Peyer's patch (tissue), 4 donors: ENCODE data around the gene CFAP126. TPM values are rescaled to one million over a fixed set of nuclear protein-coding genes. Genes with fewer than 3 reads are reported as not detected.

Experiments used
- DNase-seq, 3 donors: peaks; one replicate each; pipeline ENCODE4 v3.0.0-alpha.2; 2017 to 2019
- H3K27ac ChIP-seq, 4 donors: fragments of 200-600 bp; sonication (generic); one replicate each; pipeline ENCODE4 v1.5.1; 2016 to 2019
- H3K27me3 ChIP-seq, 2 donors: fragments of 200-600 bp; sonication (generic); one replicate each; pipeline ENCODE4 v1.5.1; 2019
- H3K36me3 ChIP-seq, 3 donors: fragments of 200-600 bp; sonication (generic); one replicate each; pipeline ENCODE4 v1.5.1; 2016 to 2019
- H3K4me1 ChIP-seq, 4 donors: fragments of 200-600 bp; sonication (generic); one replicate each; pipeline ENCODE4 v1.5.1; 2016 to 2019
- H3K4me3 ChIP-seq, 4 donors: fragments of 200-600 bp; sonication (generic); 1 replicate in 3 of 4; 2 replicates in 1 of 4; pipeline ENCODE4 v1.5.1; 2016 to 2019; ENCODE audit warnings: mild to moderate bottlenecking in 1 of 4
- H3K9me3 ChIP-seq, 4 donors: fragments of 200-600 bp; sonication (generic); one replicate each; pipeline ENCODE4 v1.5.1; 2016 to 2019; ENCODE audit warnings: mild to moderate bottlenecking in 1 of 4
- POLR2A ChIP-seq, 2 donors: fragments of 450-650 bp; IDR thresholded peaks; one replicate each; pipeline ENCODE4 v1.5.1; 2017; ENCODE audit warnings: antibody characterized with exemption in 2 of 2, mild to moderate bottlenecking in 2 of 2, moderate library complexity in 2 of 2
- total RNA-seq, 4 donors: library from RNA; depleted of rRNA; stranded (reverse); fragments of >200 nt; gene quantifications; one replicate each; pipeline ENCODE4 v1.1.0, GENCODE V29; 2016
- TF ChIP-seq, protein P1 (sequence below), 6 experiments: fragments of 450-650 bp in 4 of 6; fragments of 200-600 bp in 2 of 6; sonication (generic) in 1 of 6; IDR thresholded peaks; one replicate each; pipeline ENCODE4 v1.5.1; 2017 to 2019; ENCODE audit warnings: antibody characterized with exemption in 6 of 6, mild to moderate bottlenecking in 3 of 6, moderate library complexity in 1 of 6

Gene CFAP126
- total RNA-seq, 4 donors from 2014 or later, result not detected

GRCh38 chr1:161364332-161364731, 3.3 kb downstream of the CFAP126 start:
- H3K27me3 ChIP-seq, result no peaks in the 10 kb centered on the region
- H3K27ac ChIP-seq, result no peak overlapping the region
- DNase-seq, result no peak
- no peak for TF ChIP-seq POLR2A (IDR thresholded peaks at IDR 0.05)
- TF ChIP-seq, protein P1, sequence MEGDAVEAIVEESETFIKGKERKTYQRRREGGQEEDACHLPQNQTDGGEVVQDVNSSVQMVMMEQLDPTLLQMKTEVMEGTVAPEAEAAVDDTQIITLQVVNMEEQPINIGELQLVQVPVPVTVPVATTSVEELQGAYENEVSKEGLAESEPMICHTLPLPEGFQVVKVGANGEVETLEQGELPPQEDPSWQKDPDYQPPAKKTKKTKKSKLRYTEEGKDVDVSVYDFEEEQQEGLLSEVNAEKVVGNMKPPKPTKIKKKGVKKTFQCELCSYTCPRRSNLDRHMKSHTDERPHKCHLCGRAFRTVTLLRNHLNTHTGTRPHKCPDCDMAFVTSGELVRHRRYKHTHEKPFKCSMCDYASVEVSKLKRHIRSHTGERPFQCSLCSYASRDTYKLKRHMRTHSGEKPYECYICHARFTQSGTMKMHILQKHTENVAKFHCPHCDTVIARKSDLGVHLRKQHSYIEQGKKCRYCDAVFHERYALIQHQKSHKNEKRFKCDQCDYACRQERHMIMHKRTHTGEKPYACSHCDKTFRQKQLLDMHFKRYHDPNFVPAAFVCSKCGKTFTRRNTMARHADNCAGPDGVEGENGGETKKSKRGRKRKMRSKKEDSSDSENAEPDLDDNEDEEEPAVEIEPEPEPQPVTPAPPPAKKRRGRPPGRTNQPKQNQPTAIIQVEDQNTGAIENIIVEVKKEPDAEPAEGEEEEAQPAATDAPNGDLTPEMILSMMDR (IDR thresholded peaks at IDR 0.05), result no peak
- peaks cover 0 to 29% (median 0%) of the 10 kb centered on the region in 3 donors for H3K36me3 ChIP-seq
- H3K4me3 ChIP-seq, result no peak overlapping the region
- H3K4me1 ChIP-seq, result no peaks in the 10 kb centered on the region
- H3K9me3 ChIP-seq, result no peaks in the 10 kb centered on the region

GRCh38 chr1:161359291-161359690, 8.4 kb downstream of the CFAP126 start:
- Histone ChIP-seq H3K9me3 (no peaks in the 10 kb centered on the region), H3K4me1 (no peaks in the 10 kb centered on the region), H3K27ac (no peak overlapping the region), H3K36me3 (peaks cover 0 to 25% (median 0%) of the 10 kb centered on the region in 3 donors), H3K27me3 (no peaks in the 10 kb centered on the region), H3K4me3 (no peak overlapping the region)
- no peak for TF ChIP-seq POLR2A (IDR thresholded peaks at IDR 0.05)
- TF ChIP-seq, protein P1 (IDR thresholded peaks at IDR 0.05), result no peak
- DNase-seq, result no peak

GRCh38 chr1:161357073-161357472, 10.6 kb downstream of the CFAP126 start:
- no peak for DNase-seq
- TF ChIP-seq, protein P1 (IDR thresholded peaks at IDR 0.05), result no peak
- TF ChIP-seq POLR2A (IDR thresholded peaks at IDR 0.05), result no peak
- Histone ChIP-seq H3K36me3 (peaks cover 0 to 14% (median 0%) of the 10 kb centered on the region in 3 donors), H3K27ac (no peak overlapping the region), H3K4me3 (no peak overlapping the region), H3K4me1 (no peaks in the 10 kb centered on the region), H3K27me3 (no peaks in the 10 kb centered on the region), H3K9me3 (no peaks in the 10 kb centered on the region)

- Histone ChIP-seq H3K9me3 (no peaks in the 10 kb centered on the region), H3K4me1 (no peaks in the 10 kb centered on the region), H3K27ac (no peak overlapping the region), H3K4me3 (no peak overlapping the region), H3K36me3 (peaks cover 0 to 13% (median 0%) of the 10 kb centered on the region in 3 donors), H3K27me3 (no peaks in the 10 kb centered on the region)
- no peak for TF ChIP-seq POLR2A (IDR thresholded peaks at IDR 0.05)
- TF ChIP-seq, protein P1 (IDR thresholded peaks at IDR 0.05), result no peak
- DNase-seq, result no peak
Observed at GRCh38 chr1:161351482-161351881, 16.2 kb downstream of the CFAP126 start.

DNA sequence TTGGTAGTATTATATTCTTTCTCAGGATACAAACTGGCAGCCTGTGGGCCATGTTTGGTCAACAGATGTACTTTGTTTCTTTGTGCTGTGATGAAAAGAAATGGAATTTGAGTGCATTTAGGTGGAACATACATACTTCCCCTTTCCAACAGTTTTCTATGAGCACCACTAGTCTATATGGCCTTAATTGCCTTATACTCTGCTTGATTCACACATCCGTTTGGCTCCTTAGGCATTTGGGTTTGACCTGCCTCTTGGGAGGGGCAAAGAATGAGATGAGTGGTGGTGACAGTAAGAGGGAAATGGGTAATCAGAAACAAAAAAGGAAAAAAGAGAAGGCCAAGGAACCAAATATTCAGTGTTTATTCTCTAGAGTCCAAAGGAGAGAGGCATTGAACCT, 17.0 kb downstream of the CFAP126 start:
- Histone ChIP-seq H3K9me3 (no peaks in the 10 kb centered on the region), H3K27me3 (no peaks in the 10 kb centered on the region), H3K27ac (no peak overlapping the region), H3K4me1 (no peaks in the 10 kb centered on the region), H3K4me3 (no peak overlapping the region), H3K36me3 (peaks cover 0 to 15% (median 0%) of the 10 kb centered on the region in 3 donors)
- DNase-seq, result no peak
- TF ChIP-seq POLR2A (IDR thresholded peaks at IDR 0.05), result no peak
- TF ChIP-seq, protein P1 (IDR thresholded peaks at IDR 0.05), result no peak

DNA sequence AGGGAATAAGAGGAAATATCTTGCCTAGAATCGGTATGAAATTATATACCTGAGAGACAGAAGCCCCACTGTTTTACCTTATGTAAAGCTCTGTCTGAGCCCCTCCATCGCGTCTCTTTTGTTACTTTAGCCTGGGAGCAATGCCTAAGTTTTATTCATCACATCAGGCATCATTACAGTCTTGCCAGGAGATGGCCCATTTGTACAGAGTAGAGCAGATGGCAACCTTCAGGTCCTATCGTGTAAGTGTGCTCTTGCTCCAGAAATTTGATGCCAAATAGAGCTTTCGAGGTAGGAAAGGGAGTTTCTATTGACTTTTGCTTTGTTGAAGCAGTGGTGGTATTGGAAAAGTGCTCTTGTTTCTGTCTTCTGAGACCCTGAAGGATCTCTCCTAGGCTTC, 24.9 kb downstream of the CFAP126 start:
- no peaks in the 10 kb centered on the region for H3K9me3 ChIP-seq
- no peak for DNase-seq
- H3K36me3 ChIP-seq, result peaks cover 0 to 65% (median 0%) of the 10 kb centered on the region in 3 donors
- H3K27ac ChIP-seq, result no peak overlapping the region
- no peaks in the 10 kb centered on the region for H3K4me1 ChIP-seq
- no peak overlapping the region for H3K4me3 ChIP-seq
- no peak for TF ChIP-seq POLR2A (IDR thresholded peaks at IDR 0.05)
- TF ChIP-seq, protein P1 (IDR thresholded peaks at IDR 0.05), result no peak
- H3K27me3 ChIP-seq, result no peaks in the 10 kb centered on the region
